ENCODE data around the gene C2orf49. TPM values are rescaled to one million over a fixed set of nuclear protein-coding genes. Genes with fewer than 3 reads are reported as not detected.
A peak's percentile ranks its signal among the peaks of the same experiment; 100 is the strongest.

The C2orf49 gene
- total RNA-seq, 5 donors from 2014 or later (not counting 1 experiment from before 2014, with no cell fraction given) = 19.3 to 27.1 (median 21.4) TPM

DNA sequence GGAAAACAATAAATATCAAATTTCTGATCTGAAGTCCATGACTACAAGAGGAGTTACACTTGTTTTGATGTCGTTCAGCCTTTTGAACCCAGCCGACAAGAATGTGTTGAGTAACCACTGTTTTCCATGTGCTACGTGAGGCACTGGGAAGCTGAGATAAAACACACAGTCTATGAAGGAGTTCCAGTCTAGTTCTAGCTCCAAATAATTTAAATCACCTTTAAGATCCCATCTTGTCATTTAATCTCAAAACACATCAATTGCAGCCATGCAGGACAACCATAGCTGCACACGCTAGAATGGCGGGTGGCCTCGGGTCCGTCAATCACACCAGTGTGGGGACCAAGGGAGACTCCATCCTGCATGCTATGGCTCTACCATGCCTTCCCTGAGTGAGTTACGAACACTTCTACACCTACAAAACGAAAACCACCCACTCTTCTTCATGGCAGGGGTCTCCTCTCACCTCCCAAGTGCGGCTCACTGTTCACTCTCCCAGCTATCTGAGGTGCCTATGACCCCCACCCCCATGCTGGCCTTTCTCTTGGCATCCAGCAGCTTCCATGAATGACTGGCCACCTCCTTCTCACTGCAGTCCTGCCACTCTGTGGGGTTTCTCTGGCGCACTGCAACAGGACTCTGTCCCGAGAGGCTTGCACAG, 57.7 kb downstream of the C2orf49 start:
- H3K27me3 Mint-ChIP-seq = peaks cover 0 to 25% of the 10 kb centered on the region in 2 donors
- no peaks in the 10 kb centered on the region for H3K36me3 ChIP-seq (ENCODE audit: control insufficient read depth in 2 of 2, extremely low read depth in 1 of 2, insufficient read depth in 1 of 2, low read length in 1 of 2)
- H3K36me3 Mint-ChIP-seq = no peaks in the 10 kb centered on the region
- ATAC-seq (replicated peaks in 1 of 4) = no peak
- peaks cover 0 to 25% of the 10 kb centered on the region in 2 experiments for H3K27me3 ChIP-seq (replicated peaks in 1 of 2; ENCODE audit: control insufficient read depth in 2 of 2, extremely low read depth in 1 of 2, insufficient read depth in 2 of 2, low read length in 1 of 2)
- WGBS (ENCODE audit: insufficient coverage) = 88% methylated on average over 12 of the region's 12 CpGs
- H3K27ac ChIP-seq (ENCODE audit: low read length) = no peak overlapping the region
- DNase-seq = no peak
- no peak overlapping the region for H3K4me3 ChIP-seq (ENCODE audit: control insufficient read depth in 1 of 2, extremely low read depth in 1 of 2, low read length in 1 of 2)
- CTCF ChIA-PET = no interaction called here
- no peak overlapping the region for H3K27ac Mint-ChIP-seq
- H3K4me1 ChIP-seq (ENCODE audit: control insufficient read depth in 1 of 2, extremely low read depth in 1 of 2, insufficient read depth in 2 of 2, low read length in 2 of 2) = peaks cover 3 to 14% of the 10 kb centered on the region in 2 experiments
- no peaks in the 10 kb centered on the region for H3K9me3 ChIP-seq
- H3K9me3 Mint-ChIP-seq = no peaks in the 10 kb centered on the region
- POLR2A ChIA-PET = no interaction called here
- no peak overlapping the region for H3K4me3 Mint-ChIP-seq
- peaks cover 0 to 13% (median 11%) of the 10 kb centered on the region in 3 donors for H3K4me1 Mint-ChIP-seq

DNA sequence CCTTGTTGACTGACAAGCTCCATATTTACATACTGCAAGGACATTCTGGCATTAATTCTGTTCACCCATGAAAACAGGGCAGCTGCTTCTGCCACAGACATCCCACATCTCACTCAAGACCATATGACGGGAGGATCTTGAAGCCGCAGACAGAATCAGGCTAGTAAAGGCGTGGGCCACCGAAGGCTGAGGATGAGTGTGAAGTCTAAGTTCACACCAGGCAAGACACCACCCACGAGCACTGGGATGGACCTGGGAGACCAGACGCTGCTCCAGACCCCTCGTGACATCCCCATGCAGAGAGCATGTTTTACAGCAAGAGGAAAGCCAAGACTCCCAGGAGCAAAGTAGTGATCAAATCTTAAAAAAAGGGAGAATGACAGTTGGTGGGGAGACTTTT, 58.4 kb downstream of the C2orf49 start:
- DNase-seq (no peak), ATAC-seq (replicated peaks in 1 of 4) (no peak)
- H3K27ac Mint-ChIP-seq = no peak overlapping the region
- peaks cover 3 to 14% of the 10 kb centered on the region in 2 experiments for H3K4me1 ChIP-seq (ENCODE audit: control insufficient read depth in 1 of 2, extremely low read depth in 1 of 2, insufficient read depth in 2 of 2, low read length in 2 of 2)
- POLR2A ChIA-PET = no interaction called here
- no peak overlapping the region for H3K4me3 ChIP-seq (ENCODE audit: control insufficient read depth in 1 of 2, extremely low read depth in 1 of 2, low read length in 1 of 2)
- CTCF ChIA-PET = no interaction called here
- H3K36me3 ChIP-seq (ENCODE audit: control insufficient read depth in 2 of 2, extremely low read depth in 1 of 2, insufficient read depth in 1 of 2, low read length in 1 of 2) = no peaks in the 10 kb centered on the region
- no peak overlapping the region for H3K27ac ChIP-seq (ENCODE audit: low read length)
- H3K4me3 Mint-ChIP-seq = no peak overlapping the region
- no peaks in the 10 kb centered on the region for H3K9me3 ChIP-seq
- no peaks in the 10 kb centered on the region for H3K9me3 Mint-ChIP-seq
- H3K27me3 Mint-ChIP-seq = peaks cover 0 to 30% of the 10 kb centered on the region in 2 donors
- H3K36me3 Mint-ChIP-seq = no peaks in the 10 kb centered on the region
- peaks cover 0 to 13% (median 11%) of the 10 kb centered on the region in 3 donors for H3K4me1 Mint-ChIP-seq
- peaks cover 0 to 26% of the 10 kb centered on the region in 2 experiments for H3K27me3 ChIP-seq (replicated peaks in 1 of 2; ENCODE audit: control insufficient read depth in 2 of 2, extremely low read depth in 1 of 2, insufficient read depth in 2 of 2, low read length in 1 of 2)
- WGBS (ENCODE audit: insufficient coverage) = 88% methylated on average over 5 of the region's 7 CpGs

DNA sequence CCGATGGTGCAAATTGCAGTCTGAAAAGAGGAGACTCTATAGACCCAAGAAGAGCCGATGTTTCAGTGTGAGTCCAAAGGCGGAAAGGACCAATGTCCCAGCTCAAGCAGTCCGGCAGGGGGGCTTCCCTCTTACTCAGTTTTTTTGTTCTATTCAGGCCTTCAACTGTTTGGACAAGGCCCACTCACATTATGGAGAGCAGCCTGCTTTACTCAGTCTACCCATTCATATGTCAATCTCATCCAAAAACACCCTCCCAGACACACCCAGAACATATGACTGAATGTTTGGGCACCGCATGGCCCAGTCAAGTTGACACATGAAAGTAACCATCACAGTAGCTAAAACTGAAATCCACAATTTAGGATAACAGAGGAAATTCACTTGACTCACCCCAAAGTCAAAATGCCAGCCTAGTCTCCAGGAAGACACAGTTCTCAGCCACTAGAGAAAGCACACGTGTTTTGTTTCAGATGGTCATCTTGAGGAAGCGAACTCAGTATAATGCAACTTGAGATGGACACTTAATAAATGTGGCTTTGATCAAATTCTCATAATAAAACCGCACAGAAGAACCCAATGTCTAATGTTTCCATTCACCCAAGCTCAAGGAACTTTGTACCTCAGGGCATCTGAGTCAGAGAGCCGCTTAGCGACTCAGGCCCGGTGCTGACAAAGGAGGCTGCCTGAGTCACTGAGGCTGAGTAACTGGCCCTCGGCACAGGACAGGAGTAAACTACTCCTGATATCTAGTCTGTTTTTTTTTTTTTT, 59.1 kb downstream of the C2orf49 start:
- ATAC-seq (replicated peaks in 1 of 4) (no peak), DNase-seq (no peak)
- 97% methylated on average over 6 of the region's 12 CpGs for WGBS (ENCODE audit: insufficient coverage)
- H3K9me3 ChIP-seq = no peaks in the 10 kb centered on the region
- no peaks in the 10 kb centered on the region for H3K9me3 Mint-ChIP-seq
- peaks cover 0 to 13% (median 11%) of the 10 kb centered on the region in 3 donors for H3K4me1 Mint-ChIP-seq
- no peaks in the 10 kb centered on the region for H3K36me3 ChIP-seq (ENCODE audit: control insufficient read depth in 2 of 2, extremely low read depth in 1 of 2, insufficient read depth in 1 of 2, low read length in 1 of 2)
- H3K4me3 Mint-ChIP-seq = no peak overlapping the region
- H3K27me3 ChIP-seq (replicated peaks in 1 of 2; ENCODE audit: control insufficient read depth in 2 of 2, extremely low read depth in 1 of 2, insufficient read depth in 2 of 2, low read length in 1 of 2) = peaks cover 0 to 26% of the 10 kb centered on the region in 2 experiments
- H3K4me3 ChIP-seq (ENCODE audit: control insufficient read depth in 1 of 2, extremely low read depth in 1 of 2, low read length in 1 of 2) = no peak overlapping the region
- peaks cover 0 to 31% of the 10 kb centered on the region in 2 donors for H3K27me3 Mint-ChIP-seq
- POLR2A ChIA-PET = interaction anchor here in 1 of 2 donors (0.7 kb wide), 1 partner anchor 125 kb away, joined by 6 read pairs; no protein-coding TSS in a partner anchor
- peaks cover 3 to 14% of the 10 kb centered on the region in 2 experiments for H3K4me1 ChIP-seq (ENCODE audit: control insufficient read depth in 1 of 2, extremely low read depth in 1 of 2, insufficient read depth in 2 of 2, low read length in 2 of 2)
- H3K27ac Mint-ChIP-seq = no peak overlapping the region
- H3K36me3 Mint-ChIP-seq = no peaks in the 10 kb centered on the region
- CTCF ChIA-PET = interaction anchor here in 1 of 2 donors (0.6 kb wide), 1 partner anchor 455 kb away, joined by 6 read pairs; no protein-coding TSS in a partner anchor
- no peak overlapping the region for H3K27ac ChIP-seq (ENCODE audit: low read length)

DNA sequence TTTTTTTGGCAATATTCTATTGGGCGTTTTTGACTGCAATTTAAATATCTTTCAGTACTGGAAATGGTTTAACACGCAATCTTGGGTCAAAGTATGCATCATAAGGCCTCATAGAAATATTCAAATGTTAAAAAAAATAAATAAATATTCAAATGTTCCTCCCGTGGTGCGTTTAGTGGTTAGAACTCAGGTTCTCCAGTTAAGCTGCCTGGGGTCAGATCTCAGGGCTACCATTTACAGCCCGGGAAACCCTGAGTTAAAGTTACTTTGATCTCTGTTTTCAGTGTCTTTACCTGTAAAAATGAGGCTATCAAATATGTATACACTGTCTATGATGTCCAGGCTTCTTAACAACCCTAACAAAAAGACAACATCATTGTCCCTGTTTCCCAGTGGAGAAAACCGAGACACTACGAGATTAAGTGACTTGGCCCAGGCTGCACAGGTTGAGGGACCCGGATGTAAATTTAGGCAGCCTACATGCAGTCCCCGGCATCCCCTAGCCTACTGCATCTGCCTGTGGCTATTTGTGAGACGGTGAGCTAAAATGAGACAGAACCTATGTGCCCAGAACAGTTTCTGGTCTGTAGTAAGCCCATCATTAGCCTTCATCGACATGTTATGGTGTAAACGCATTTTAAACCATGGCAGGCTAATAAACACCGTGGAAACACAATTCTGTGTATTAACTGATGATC, 59.8 kb downstream of the C2orf49 start:
- Histone ChIP-seq H3K9me3 (no peaks in the 10 kb centered on the region), H3K27me3 (replicated peaks in 1 of 2; ENCODE audit: control insufficient read depth in 2 of 2, extremely low read depth in 1 of 2, insufficient read depth in 2 of 2, low read length in 1 of 2) (peaks cover 0 to 26% of the 10 kb centered on the region in 2 experiments), H3K4me1 (ENCODE audit: control insufficient read depth in 1 of 2, extremely low read depth in 1 of 2, insufficient read depth in 2 of 2, low read length in 2 of 2) (peaks cover 3 to 14% of the 10 kb centered on the region in 2 experiments), H3K4me3 (ENCODE audit: control insufficient read depth in 1 of 2, extremely low read depth in 1 of 2, low read length in 1 of 2) (no peak overlapping the region), H3K36me3 (ENCODE audit: control insufficient read depth in 2 of 2, extremely low read depth in 1 of 2, insufficient read depth in 1 of 2, low read length in 1 of 2) (no peaks in the 10 kb centered on the region), H3K27ac (ENCODE audit: low read length) (no peak overlapping the region)
- POLR2A ChIA-PET = interaction anchor here in 1 of 2 donors (0.7 kb wide), 1 partner anchor 124 kb away, joined by 6 read pairs; no protein-coding TSS in a partner anchor
- Mint-ChIP-seq H3K27ac (no peak overlapping the region), H3K9me3 (no peaks in the 10 kb centered on the region), H3K4me1 (peaks cover 0 to 13% (median 11%) of the 10 kb centered on the region in 3 donors), H3K4me3 (peak overlapping the region; percentile 24 to 46 (median 34)), H3K36me3 (no peaks in the 10 kb centered on the region), H3K27me3 (peaks cover 0 to 31% of the 10 kb centered on the region in 2 donors)
- 98% methylated on average over 5 of the region's 13 CpGs for WGBS (ENCODE audit: insufficient coverage)
- DNase-seq = no peak
- no peak for ATAC-seq (replicated peaks in 1 of 4)
- CTCF ChIA-PET = interaction anchor here in 1 of 2 donors (0.6 kb wide), 2 partner anchors 37 to 455 kb away, joined by 5 to 6 read pairs; no protein-coding TSS in a partner anchor

DNA sequence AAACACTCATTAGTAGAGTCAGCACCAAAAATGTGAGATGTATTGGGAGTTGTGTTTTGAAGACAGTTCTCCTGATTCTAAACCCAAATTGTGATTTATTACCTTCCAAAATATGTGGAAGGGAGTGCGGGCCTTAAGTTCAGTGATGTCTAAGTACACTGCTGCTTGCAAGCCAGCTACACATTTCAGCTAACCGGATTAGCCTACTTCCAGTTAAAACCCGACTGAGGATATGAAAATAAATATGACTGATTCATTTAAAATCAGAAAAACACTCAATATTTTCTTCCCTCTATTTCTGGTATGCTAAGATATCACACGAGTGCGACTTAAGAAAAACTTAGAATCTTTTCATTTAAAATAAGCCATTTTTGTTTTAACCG, 60.6 kb downstream of the C2orf49 start:
- Mint-ChIP-seq H3K4me3 (peak overlapping the region; percentile 80 to 84 (median 80)), H3K9me3 (no peaks in the 10 kb centered on the region), H3K4me1 (peaks cover 0 to 13% (median 11%) of the 10 kb centered on the region in 3 donors), H3K36me3 (no peaks in the 10 kb centered on the region), H3K27me3 (peaks cover 0 to 31% of the 10 kb centered on the region in 2 donors), H3K27ac (no peak overlapping the region)
- ChIA-PET POLR2A (no interaction called here), CTCF (interaction anchor here in 1 of 2 donors (1.0 kb wide), 1 partner anchor 120 kb away, joined by 3 read pairs; no protein-coding TSS in a partner anchor)
- Histone ChIP-seq H3K36me3 (ENCODE audit: control insufficient read depth in 2 of 2, extremely low read depth in 1 of 2, insufficient read depth in 1 of 2, low read length in 1 of 2) (no peaks in the 10 kb centered on the region), H3K27me3 (replicated peaks in 1 of 2; ENCODE audit: control insufficient read depth in 2 of 2, extremely low read depth in 1 of 2, insufficient read depth in 2 of 2, low read length in 1 of 2) (peaks cover 0 to 26% of the 10 kb centered on the region in 2 experiments), H3K4me1 (ENCODE audit: control insufficient read depth in 1 of 2, extremely low read depth in 1 of 2, insufficient read depth in 2 of 2, low read length in 2 of 2) (peaks cover 3 to 14% of the 10 kb centered on the region in 2 experiments), H3K4me3 (ENCODE audit: control insufficient read depth in 1 of 2, extremely low read depth in 1 of 2, low read length in 1 of 2) (peak overlapping the region; percentile 70 to 81), H3K27ac (ENCODE audit: low read length) (no peak overlapping the region), H3K9me3 (no peaks in the 10 kb centered on the region)
- DNase-seq (peak in 1 of 35 experiments; percentile 11), ATAC-seq (replicated peaks in 1 of 4) (no peak)
- WGBS (ENCODE audit: insufficient coverage) = 74% methylated on average over 4 of the region's 6 CpGs
